LoVo (cell line): Measurements from ENCODE around the gene MCF2L.
"Not testable (repeated sequence)": the region's sequence is repeated elsewhere in the genome, so short reads cannot be mapped to it uniquely, and the experiment has no call there.

ENCODE experiments used
- DNase-seq: peaks from one replicate; pipeline ENCODE4 v3.0.0-alpha.2; 2016; ENCODE audit warnings: low spot score

Gene MCF2L

DNA sequence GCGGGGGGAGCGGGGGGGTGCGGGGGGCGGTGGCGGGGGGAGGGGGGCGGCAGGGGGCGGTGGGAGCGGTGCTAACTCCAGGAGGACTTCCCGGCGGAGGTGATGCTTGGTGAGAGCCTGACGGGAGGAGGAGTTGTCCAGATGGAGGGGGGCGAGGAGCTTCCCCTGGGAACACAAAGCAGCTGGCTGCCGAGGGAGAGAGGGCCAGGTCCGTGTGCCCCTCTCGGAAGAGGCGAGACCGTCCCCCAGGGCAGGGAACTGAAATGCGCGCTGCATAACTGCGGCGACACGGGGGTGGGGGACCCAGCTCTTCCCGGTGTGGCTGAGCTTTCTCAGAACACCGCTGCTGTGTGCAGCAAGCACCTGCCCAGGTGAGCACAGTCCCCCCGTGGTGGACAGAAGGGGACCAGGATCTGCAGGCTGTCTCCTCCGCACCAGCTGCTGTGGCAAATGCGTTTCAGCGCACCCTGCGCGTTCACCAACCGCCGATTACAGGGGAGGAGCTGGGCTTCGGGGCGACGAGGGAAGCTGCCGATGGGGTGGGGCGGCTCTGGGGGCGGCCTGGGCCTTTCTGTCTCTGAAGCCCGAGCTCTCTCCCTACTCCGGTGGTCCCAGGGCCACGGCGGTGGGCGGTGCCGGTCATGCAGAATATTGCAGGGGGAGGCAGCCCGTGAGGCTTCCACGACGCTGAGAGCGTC, 81.9 kb downstream of the MCF2L start:
- DNase-seq, result no peak

DNA sequence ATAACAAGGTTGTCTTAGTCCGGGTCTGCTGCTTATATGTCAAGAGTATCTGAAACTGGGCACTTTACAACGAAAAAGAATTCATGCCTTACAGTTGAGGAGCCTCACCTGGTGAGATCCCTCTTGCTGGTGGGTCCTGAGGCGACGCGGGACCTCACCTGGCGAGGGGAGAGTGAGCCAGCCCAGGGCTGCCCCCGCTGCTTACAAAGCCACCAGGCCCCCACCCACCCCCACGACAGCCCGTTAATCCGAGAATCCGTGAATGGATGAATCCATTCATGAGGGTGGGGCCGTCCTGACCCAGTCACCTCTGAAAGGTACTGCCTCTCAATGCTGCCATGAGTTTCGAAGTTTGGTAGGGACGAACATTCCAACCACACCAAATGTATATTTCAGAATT, 82.6 kb downstream of the MCF2L start:
- DNase-seq, result no peak

DNA sequence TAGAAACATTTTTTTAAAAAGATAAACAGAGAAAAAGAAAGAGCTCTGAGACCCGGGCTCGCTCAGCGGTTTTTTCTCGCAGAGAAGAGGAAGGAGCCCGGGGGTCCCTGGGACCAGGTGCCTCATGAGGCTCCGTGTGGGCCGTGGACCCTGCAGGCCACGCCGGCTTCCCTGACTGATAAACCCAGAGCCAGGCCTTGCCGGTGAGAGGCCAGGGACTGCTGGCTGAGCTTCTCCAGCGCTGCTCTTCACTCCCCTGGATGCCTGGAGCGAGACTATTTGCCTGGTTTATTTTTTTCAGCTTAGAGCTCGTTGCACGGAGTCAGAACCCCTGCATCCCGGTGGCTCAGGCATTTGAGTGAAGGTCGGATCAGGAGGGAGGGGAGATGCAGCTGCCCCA, 83.2 kb downstream of the MCF2L start:
- DNase-seq, result no peak

DNA sequence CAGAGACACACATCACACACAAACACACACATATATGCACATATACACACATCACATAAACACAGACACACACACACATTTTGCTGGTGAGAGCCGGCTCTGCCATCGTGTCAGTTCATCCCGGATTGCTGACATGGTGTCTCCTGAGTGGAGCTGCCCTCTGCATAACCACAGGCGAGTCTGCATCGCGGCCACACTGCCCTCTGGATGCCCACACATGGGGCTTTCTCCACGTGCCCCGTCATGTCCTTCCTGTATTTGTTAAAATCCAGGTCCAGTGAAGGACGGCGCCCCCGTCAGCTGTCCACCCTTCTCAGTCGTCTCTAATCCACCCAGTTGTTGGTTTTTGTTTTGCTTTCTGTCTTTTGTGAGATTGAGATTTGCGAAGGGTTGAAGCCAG, 84.0 kb downstream of the MCF2L start:
- no peak for DNase-seq

DNA sequence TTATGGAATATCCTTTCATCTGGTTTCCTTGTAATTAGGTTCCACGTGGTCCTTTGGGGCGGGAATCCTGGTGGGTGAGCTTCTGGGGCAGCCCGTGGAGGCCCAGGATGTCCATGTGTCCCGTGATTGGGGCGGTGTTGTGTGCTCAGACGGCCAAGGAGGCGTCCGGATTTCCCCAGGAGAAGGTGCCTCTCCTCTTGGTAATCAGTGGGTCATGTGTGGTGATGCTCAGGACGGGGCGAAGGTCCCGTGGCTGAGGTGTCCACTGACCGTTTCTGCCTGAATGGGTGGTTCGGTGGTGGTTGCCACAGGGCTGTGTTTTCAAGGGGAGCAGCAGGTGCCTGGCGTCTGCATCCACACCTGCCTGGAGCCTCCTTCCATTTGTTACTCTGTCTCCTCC, 84.4 kb downstream of the MCF2L start:
- DNase-seq, result no peak

GRCh38 chr13:113053801-113054604, 85.0 kb downstream of the MCF2L start:
- no peak for DNase-seq

DNA sequence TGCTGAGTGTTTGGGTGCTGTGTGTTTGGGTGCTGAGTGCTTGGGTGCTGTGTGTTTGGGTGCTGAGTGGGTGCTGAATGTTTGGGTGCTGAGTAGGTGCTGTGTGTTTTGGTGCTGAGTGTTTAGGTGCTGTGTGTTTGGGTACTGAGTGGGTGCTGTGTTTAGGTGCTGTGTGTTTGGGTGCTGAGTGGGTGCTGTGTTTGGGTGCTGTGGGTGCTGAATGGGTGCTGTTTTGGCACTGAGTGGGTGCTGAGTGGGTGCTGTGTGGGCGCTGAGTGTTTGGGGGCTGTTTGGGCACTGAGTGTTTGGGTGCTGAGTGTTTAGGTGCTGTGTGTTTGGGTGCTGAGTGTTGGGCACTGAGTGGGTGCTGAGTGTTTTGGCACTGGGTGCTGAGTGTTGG, 88.1 kb downstream of the MCF2L start:
- DNase-seq, result no peak

GRCh38 chr13:113057559-113057958, 88.5 kb downstream of the MCF2L start:
- DNase-seq, result not testable (repeated sequence)

GRCh38 chr13:113058129-113058987, 89.3 kb downstream of the MCF2L start:
- no peak for DNase-seq

GRCh38 chr13:113058988-113059850, 90.2 kb downstream of the MCF2L start:
- no peak for DNase-seq

GRCh38 chr13:113059891-113060290, 90.9 kb downstream of the MCF2L start:
- no peak for DNase-seq

GRCh38 chr13:113060557-113061270, 91.7 kb downstream of the MCF2L start:
- DNase-seq, result no peak

- DNase-seq, result no peak
Measured at GRCh38 chr13:113061271-113061625, 92.2 kb downstream of the MCF2L start.

GRCh38 chr13:113061796-113062425, 92.9 kb downstream of the MCF2L start:
- DNase-seq, result no peak

GRCh38 chr13:113062691-113063090, 93.7 kb downstream of the MCF2L start:
- no peak for DNase-seq

DNA sequence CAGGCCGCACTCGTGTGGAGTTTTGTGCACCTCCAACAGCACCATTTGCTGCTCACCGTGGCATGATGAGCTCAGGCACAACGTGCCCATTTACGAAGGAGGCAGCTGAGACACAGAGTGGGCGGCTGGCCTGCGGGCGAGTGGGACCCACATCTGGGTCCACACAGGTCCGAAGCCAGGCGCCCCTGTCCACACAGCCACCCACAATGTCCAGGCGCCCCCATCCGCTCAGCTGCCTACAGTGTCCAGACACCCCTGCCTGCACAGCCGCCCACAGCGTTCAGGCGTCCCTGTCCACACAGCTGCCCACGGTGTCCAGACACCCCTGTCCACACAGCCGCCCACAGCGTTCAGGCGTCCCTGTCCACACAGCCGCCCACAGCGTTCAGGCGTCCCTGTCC, 94.1 kb downstream of the MCF2L start:
- DNase-seq, result no peak

GRCh38 chr13:113064000-113064533, 95.1 kb downstream of the MCF2L start:
- DNase-seq, result no peak

- DNase-seq, result peak; percentile 54
Measured at GRCh38 chr13:113064534-113065405, 95.8 kb downstream of the MCF2L start.

GRCh38 chr13:113065406-113066141, 96.6 kb downstream of the MCF2L start:
- no peak for DNase-seq
